HEK293T (cell line): Measurements from ENCODE around the gene MAD1L1.

Source experiments
- CTCF ChIA-PET: fragments of 350-600 bp; formaldehyde crosslinking; extraction: SDS; loops from one replicate; lab custom pipeline; 2021; ENCODE audit warnings: antibody characterized with exemption, inconsistent platforms; lab: Yijun Ruan, JAX
- POLR2A ChIA-PET: fragments of 350-600 bp; formaldehyde crosslinking; extraction: SDS; loops from one replicate; lab custom pipeline; 2020; ENCODE audit warnings: antibody characterized with exemption, inconsistent platforms; lab: Yijun Ruan, JAX
- DNase-seq: peaks from one replicate; pipeline ENCODE4 v3.0.0; 2012; ENCODE audit warnings: mixed read lengths; ENCODE audit errors: extremely low spot score
- ARNT ChIP-seq: fragments of 450-650 bp; IDR thresholded peaks from 2 replicates; pipeline ENCODE4 v1.6.1; 2017; ENCODE audit warnings: mild to moderate bottlenecking
- BHLHE40 ChIP-seq: fragments of 450-650 bp; IDR thresholded peaks from 2 replicates; pipeline ENCODE4 v1.6.1; 2016; ENCODE audit warnings: mild to moderate bottlenecking, moderate library complexity, borderline replicate concordance
- CTBP1 ChIP-seq: fragments of 450-650 bp; IDR thresholded peaks from 2 replicates; pipeline ENCODE4 v1.6.1; 2016; ENCODE audit warnings: borderline replicate concordance
- ELF4 ChIP-seq: fragments of 450-650 bp; IDR thresholded peaks from 2 replicates; pipeline ENCODE4 v1.6.1; 2017; ENCODE audit warnings: antibody characterized with exemption
- FOXA1 ChIP-seq: fragments of 450-650 bp; IDR thresholded peaks from 2 replicates; pipeline ENCODE4 v1.6.1; 2016; ENCODE audit warnings: mild to moderate bottlenecking
- FOXK2 ChIP-seq: fragments of 450-650 bp; IDR thresholded peaks from 2 replicates; pipeline ENCODE4 v1.6.1; 2016; ENCODE audit warnings: mild to moderate bottlenecking
- FOXM1 ChIP-seq: fragments of 450-650 bp; IDR thresholded peaks from 2 replicates; pipeline ENCODE4 v1.6.1; 2017; ENCODE audit warnings: mild to moderate bottlenecking, borderline replicate concordance
- HDGF ChIP-seq: fragments of 450-650 bp; IDR thresholded peaks from 2 replicates; pipeline ENCODE4 v1.6.1; 2017; ENCODE audit warnings: antibody characterized with exemption, borderline replicate concordance
- L3MBTL2 ChIP-seq: fragments of 450-650 bp; conservative IDR thresholded peaks from 2 replicates; pipeline ENCODE4 v1.6.1; 2016; ENCODE audit warnings: mild to moderate bottlenecking
- LEF1 ChIP-seq: fragments of 450-650 bp; IDR thresholded peaks from 2 replicates; pipeline ENCODE4 v1.6.1; 2017; ENCODE audit warnings: mild to moderate bottlenecking, borderline replicate concordance
- NFRKB ChIP-seq: fragments of 450-650 bp; IDR thresholded peaks from 2 replicates; pipeline ENCODE4 v1.6.1; 2016; ENCODE audit warnings: mild to moderate bottlenecking, moderate library complexity
- SP1 ChIP-seq: fragments of 450-650 bp; IDR thresholded peaks from 2 replicates; pipeline ENCODE4 v1.6.1; 2017
- SUZ12 ChIP-seq: fragments of 450-650 bp; IDR thresholded peaks from 2 replicates; pipeline ENCODE4 v1.6.1; 2016; ENCODE audit warnings: mild to moderate bottlenecking
- TARDBP ChIP-seq: fragments of 450-650 bp; IDR thresholded peaks from 2 replicates; pipeline ENCODE4 v1.6.1; 2016
- ZNF384 ChIP-seq: fragments of 450-650 bp; IDR thresholded peaks from 2 replicates; pipeline ENCODE4 v1.6.1; 2016
- TF ChIP-seq, protein P1 (sequence below): fragments of 450-650 bp; IDR thresholded peaks from 2 replicates; pipeline ENCODE4 v1.6.1; 2016

Gene MAD1L1

DNA sequence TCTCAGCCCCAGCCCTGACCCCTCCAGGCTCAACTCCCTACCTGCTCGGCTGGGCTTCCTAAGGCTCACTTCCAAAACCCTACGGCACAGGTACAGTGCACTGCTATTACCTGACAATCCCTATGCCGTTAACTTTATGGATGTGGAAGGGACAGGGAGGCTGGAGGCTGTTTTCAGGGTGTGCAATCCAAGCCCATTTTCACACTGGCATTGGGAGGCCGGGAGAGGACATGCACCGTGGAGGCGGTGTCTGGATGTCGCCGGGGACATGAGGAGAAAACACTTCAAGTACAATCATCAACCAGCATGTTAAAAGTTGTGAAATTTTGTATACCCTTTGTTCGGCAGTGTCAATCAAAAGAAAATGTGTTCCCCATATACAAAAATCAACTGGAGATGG, 80.1 kb downstream of the MAD1L1 start:
- CTCF ChIA-PET: no interaction called here

DNA sequence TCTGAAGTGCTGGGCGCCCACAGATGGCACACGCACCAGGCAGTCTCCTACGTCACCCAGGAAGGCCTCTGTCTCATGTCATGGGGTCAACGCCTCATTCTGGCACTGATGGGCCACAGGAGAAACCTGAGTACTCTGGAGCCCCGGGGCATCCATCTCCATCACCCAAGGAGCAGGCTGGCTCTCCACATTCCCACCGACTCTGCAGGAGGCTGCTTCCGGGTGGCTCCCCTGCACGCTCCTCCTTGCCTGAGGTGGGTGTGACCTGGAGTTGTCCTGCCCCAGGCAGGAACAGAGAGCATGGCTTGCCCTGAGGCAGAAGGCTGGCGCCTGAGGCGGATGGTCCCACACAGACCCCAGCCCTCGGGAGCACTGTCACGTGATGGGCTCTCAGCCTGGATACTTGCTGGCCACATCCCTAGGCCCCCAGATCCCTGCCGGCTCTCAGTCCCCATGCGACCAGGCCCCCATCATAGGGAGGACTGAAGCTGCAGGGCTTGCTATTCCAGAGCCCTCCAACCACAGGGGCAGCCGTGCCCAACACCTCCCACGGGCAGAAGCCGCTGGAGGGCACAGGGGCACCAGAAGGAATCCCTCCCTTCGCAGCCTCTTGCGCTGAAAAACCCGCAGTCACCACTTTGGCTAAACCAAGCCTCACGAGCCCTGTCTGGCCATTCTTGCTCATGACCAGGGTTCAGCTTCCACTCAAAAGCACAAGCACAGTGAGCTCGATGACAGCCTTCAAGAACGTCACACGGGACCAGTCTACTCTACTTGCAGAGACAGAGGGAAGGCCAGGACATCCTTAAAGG, 80.7 kb downstream of the MAD1L1 start:
- DNase-seq: no peak
- CTCF ChIA-PET: no interaction called here
- TF ChIP-seq TARDBP (no peak), SP1 (no peak), SUZ12 (no peak), ELF4 (no peak), HDGF (no peak), FOXK2 (no peak), FOXM1 (no peak), FOXA1 (no peak), ZNF384 (no peak), CTBP1 (no peak), LEF1 (no peak), BHLHE40 (no peak), ARNT (no peak)
- TF ChIP-seq, protein P1, sequence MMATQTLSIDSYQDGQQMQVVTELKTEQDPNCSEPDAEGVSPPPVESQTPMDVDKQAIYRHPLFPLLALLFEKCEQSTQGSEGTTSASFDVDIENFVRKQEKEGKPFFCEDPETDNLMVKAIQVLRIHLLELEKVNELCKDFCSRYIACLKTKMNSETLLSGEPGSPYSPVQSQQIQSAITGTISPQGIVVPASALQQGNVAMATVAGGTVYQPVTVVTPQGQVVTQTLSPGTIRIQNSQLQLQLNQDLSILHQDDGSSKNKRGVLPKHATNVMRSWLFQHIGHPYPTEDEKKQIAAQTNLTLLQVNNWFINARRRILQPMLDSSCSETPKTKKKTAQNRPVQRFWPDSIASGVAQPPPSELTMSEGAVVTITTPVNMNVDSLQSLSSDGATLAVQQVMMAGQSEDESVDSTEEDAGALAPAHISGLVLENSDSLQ: no peak
- POLR2A ChIA-PET: no interaction called here

More for the DNA sequence above, 80.1 kb downstream of the MAD1L1 start:
- no peak for TF ChIP-seq LEF1
- TF ChIP-seq, protein P1: 0 out of 2 replicates have a peak, but pooled peaks have one; percentile 7
- no peak for DNase-seq
- POLR2A ChIA-PET: no interaction called here

DNA sequence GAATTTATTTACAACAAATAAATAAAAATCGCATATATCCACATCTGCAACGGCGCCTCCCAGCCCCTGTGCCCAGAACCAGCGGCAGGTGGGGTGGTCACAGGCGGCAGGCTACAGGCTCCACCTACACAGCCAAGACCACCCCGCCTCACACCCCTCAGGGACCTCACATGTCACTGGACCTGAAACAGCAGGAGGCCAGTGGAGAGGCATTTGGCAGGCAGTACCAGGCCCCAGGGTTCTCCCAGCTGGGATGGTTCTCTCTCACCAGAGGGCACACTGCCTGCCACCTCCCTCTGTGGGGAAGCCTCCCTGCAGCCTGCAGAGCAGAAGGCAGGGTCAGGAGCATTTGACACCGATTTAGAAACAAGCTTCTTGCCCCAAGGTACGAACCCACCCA, 81.5 kb downstream of the MAD1L1 start:
- POLR2A ChIA-PET: no interaction called here
- no peak for TF ChIP-seq FOXK2
- TF ChIP-seq, protein P1: no peak
- no peak for TF ChIP-seq FOXM1
- no peak for TF ChIP-seq L3MBTL2
- TF ChIP-seq CTBP1: no peak
- no peak for TF ChIP-seq HDGF
- no peak for TF ChIP-seq TARDBP
- no peak for TF ChIP-seq SUZ12
- no peak for TF ChIP-seq LEF1
- TF ChIP-seq ELF4: no peak
- TF ChIP-seq NFRKB: no peak
- TF ChIP-seq SP1: no peak
- TF ChIP-seq BHLHE40: no peak
- no peak for TF ChIP-seq FOXA1
- no peak for TF ChIP-seq ARNT
- CTCF ChIA-PET: no interaction called here
- DNase-seq: no peak

DNA sequence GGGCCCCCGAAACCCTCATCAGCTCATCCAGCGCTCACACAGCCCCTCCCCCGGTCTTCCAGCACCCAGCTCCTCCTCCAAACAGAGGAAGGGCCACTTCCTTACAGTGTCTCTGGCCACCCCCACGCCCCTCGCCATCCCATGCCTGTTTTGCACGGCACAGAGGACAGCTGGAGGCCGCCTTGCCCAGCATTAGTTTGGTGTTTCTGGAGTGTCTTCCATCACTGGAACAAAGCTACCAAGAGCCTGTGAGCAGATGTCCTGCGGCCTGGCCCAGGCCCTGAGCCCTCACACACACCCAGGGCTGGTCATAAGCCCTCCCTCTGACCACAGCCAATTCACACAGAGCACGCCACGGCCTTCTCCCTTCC, 82.3 kb downstream of the MAD1L1 start:
- POLR2A ChIA-PET: no interaction called here
- CTCF ChIA-PET: no interaction called here
- no peak for DNase-seq
- TF ChIP-seq HDGF (no peak), FOXM1 (no peak), ARNT (no peak), LEF1 (no peak)
- TF ChIP-seq, protein P1: no peak

DNA sequence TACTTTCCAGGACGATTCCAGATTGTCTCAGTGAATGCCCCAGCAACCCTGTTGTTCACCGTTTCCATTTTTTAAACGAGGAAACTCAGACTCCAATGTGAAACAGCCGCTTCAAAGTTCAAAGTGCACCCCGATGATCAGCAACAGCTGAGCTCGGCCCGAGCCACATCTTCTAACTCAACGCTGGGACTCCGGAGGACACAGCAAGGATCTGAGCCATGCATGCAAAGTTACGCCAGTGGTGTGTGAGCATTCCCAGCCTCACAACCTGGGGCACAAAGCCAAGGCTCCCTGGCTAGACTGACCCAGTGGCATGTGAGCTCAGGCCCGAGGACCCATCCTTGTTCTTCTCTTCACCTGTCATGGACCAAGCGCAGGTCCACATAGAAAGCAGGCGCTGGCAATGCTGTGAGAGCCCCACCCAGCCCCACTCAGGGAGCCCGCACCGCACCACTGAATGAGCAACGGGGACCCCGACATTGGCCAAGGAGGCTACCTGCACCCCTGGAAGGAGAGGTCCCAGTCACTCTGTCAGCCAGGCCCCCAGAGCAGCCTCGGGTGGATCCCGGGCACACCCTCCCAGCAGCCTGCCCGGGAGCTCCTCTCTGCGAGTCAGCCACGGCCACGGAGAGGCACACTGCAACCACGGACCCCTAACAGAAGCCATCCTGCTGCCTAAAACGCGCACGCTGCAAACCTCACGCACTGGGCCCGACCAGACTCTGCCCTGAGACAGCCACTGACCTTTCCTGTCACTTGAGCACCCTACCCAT, 82.9 kb downstream of the MAD1L1 start:
- TF ChIP-seq SUZ12 (no peak), ELF4 (no peak), CTBP1 (no peak), FOXK2 (no peak), HDGF (no peak), FOXA1 (no peak), ARNT (no peak), FOXM1 (no peak), TARDBP (no peak), LEF1 (no peak), BHLHE40 (no peak), L3MBTL2 (no peak), ZNF384 (no peak), NFRKB (no peak), SP1 (no peak)
- TF ChIP-seq, protein P1: no peak
- no peak for DNase-seq
- POLR2A ChIA-PET: no interaction called here
- CTCF ChIA-PET: no interaction called here
